ENCODE data around the gene MYO19. TPM values are rescaled to one million over a fixed set of nuclear protein-coding genes. Genes with fewer than 3 reads are reported as not detected.

The MYO19 gene
- total and polyA plus RNA-seq, 4 donors = 8.7 to 47.2 (median 20.8) TPM

DNA sequence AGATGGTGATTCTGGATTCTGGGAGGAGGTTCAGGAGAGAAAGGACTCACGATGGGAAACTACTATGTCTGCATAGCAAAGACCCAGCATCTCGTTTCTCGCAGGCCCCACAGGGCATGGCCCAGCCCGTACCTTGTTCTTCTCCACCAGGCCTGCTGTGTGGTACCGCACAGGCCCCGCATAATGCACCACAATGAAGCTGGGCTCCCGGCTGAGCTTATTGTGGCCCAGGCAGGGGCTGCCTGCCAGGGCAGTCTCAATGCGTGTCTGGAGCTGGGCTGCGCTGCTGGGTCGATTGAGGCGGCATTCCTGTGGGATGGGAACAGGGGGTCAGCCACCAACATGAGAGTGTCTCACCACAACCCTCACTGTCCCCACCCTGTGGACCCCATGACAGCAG is 27.8 kb downstream of the MYO19 start:
- peaks cover 0 to 59% (median 12%) of the 10 kb centered on the region in 4 donors for H3K36me3 ChIP-seq (ENCODE audit: control insufficient read depth in 4 of 4, insufficient read depth in 3 of 4, low read depth in 1 of 4, low read length in 3 of 4)
- DNase-seq (ENCODE audit: low spot score) = no peak

DNA sequence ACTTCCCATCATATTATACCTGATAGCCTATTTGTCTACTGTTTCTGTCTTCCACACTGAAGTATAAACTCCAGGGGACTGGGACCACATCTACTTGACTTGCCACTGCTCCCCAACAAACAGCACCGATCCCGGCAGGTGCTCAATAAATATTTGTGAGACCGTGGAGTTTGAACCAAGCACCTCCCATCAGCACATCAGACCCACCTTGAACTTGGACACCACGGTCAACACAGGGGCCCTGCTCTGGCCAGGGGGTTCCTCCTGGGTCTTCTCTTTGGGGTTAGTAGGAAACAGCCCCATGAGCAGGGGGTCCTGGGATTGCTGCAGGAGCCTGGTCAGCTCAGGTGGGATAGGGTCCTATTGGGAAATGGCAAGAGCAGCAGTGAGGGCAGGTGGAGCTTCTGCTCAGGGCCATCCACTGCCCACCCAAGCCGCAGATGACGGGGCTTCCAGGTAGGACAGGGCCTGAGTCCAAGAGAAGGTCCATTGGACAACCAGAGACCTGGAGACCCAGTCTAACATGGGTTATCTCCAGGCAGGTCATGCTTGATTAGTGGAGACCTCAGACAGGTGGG is 28.3 kb downstream of the MYO19 start:
- peaks cover 0 to 58% (median 12%) of the 10 kb centered on the region in 4 donors for H3K36me3 ChIP-seq (ENCODE audit: control insufficient read depth in 4 of 4, insufficient read depth in 3 of 4, low read depth in 1 of 4, low read length in 3 of 4)
- 78% methylated on average over 6 of the region's 6 CpGs for WGBS
- no peaks in the 10 kb centered on the region for H3K9me3 ChIP-seq (ENCODE audit: control insufficient read depth in 4 of 4, low read length in 3 of 4)
- no peak overlapping the region for H3K4me3 ChIP-seq (ENCODE audit: low read depth in 1 of 3, low read length in 3 of 3)
- H3K27me3 ChIP-seq (ENCODE audit: control insufficient read depth in 4 of 4, insufficient read depth in 4 of 4, low read length in 3 of 4) = no peaks in the 10 kb centered on the region
- no peak for TF ChIP-seq RAD21 (IDR thresholded peaks at IDR 0.05)
- TF ChIP-seq ZBTB33 (IDR thresholded peaks at IDR 0.05) = no peak
- no peak for TF ChIP-seq HNF4G (IDR thresholded peaks at IDR 0.05)
- no peak for TF ChIP-seq NR2F2 (IDR thresholded peaks at IDR 0.05)
- TF ChIP-seq, protein P1, sequence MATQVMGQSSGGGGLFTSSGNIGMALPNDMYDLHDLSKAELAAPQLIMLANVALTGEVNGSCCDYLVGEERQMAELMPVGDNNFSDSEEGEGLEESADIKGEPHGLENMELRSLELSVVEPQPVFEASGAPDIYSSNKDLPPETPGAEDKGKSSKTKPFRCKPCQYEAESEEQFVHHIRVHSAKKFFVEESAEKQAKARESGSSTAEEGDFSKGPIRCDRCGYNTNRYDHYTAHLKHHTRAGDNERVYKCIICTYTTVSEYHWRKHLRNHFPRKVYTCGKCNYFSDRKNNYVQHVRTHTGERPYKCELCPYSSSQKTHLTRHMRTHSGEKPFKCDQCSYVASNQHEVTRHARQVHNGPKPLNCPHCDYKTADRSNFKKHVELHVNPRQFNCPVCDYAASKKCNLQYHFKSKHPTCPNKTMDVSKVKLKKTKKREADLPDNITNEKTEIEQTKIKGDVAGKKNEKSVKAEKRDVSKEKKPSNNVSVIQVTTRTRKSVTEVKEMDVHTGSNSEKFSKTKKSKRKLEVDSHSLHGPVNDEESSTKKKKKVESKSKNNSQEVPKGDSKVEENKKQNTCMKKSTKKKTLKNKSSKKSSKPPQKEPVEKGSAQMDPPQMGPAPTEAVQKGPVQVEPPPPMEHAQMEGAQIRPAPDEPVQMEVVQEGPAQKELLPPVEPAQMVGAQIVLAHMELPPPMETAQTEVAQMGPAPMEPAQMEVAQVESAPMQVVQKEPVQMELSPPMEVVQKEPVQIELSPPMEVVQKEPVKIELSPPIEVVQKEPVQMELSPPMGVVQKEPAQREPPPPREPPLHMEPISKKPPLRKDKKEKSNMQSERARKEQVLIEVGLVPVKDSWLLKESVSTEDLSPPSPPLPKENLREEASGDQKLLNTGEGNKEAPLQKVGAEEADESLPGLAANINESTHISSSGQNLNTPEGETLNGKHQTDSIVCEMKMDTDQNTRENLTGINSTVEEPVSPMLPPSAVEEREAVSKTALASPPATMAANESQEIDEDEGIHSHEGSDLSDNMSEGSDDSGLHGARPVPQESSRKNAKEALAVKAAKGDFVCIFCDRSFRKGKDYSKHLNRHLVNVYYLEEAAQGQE (IDR thresholded peaks at IDR 0.05) = no peak
- TF ChIP-seq RXRA (IDR thresholded peaks at IDR 0.05) = no peak
- no peak for TF ChIP-seq CTCF (IDR thresholded peaks at IDR 0.05; ENCODE audit: low read depth, low read length, missing input control)
- no peak for TF ChIP-seq FOXA1 (IDR thresholded peaks at IDR 0.05)
- H3K4me1 ChIP-seq (ENCODE audit: control insufficient read depth in 4 of 4, insufficient read depth in 4 of 4, low read length in 3 of 4) = no peaks in the 10 kb centered on the region
- no peak overlapping the region for H3K9ac ChIP-seq (ENCODE audit: low read depth in 1 of 2, low read length in 2 of 2)
- no peak overlapping the region for H3K27ac ChIP-seq (ENCODE audit: low read depth in 1 of 2, low read length in 2 of 2)
- no peak for DNase-seq (ENCODE audit: low spot score)

More for the DNA sequence above, 27.8 kb downstream of the MYO19 start:
- Histone ChIP-seq H3K27ac (ENCODE audit: low read depth in 1 of 2, low read length in 2 of 2) (no peak overlapping the region), H3K27me3 (ENCODE audit: control insufficient read depth in 4 of 4, insufficient read depth in 4 of 4, low read length in 3 of 4) (no peaks in the 10 kb centered on the region), H3K9ac (ENCODE audit: low read depth in 1 of 2, low read length in 2 of 2) (no peak overlapping the region), H3K4me3 (ENCODE audit: low read depth in 1 of 3, low read length in 3 of 3) (no peak overlapping the region), H3K4me1 (ENCODE audit: control insufficient read depth in 4 of 4, insufficient read depth in 4 of 4, low read length in 3 of 4) (no peaks in the 10 kb centered on the region), H3K9me3 (ENCODE audit: control insufficient read depth in 4 of 4, low read length in 3 of 4) (no peaks in the 10 kb centered on the region)
- WGBS = 97% methylated on average over 11 of the region's 11 CpGs
- TF ChIP-seq FOXA2 (IDR thresholded peaks at IDR 0.05) (no peak), HNF4G (IDR thresholded peaks at IDR 0.05) (no peak)

DNA sequence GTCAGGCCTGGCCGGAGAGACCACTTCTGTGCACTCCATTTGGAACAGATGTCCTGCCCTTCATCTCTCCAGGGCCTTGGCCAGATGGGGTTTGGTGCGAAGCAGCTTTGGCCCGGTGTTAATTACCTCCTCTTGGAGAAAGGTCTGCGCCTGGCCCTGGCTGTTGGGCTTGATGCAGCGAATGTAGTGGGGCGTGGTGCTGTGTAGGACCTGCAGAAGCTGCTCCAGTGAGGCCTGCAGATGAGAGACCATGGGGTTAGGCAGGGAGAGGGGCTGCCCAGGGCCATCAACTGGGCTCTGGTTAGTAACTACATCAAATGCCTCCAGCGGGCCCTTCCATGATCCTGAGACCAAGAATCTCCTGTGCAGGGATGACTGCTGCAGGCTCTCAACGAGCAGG is 29.5 kb downstream of the MYO19 start:
- H3K9ac ChIP-seq (ENCODE audit: low read depth in 1 of 2, low read length in 2 of 2) = no peak overlapping the region
- TF ChIP-seq RAD21 (IDR thresholded peaks at IDR 0.05) = no peak
- no peak for TF ChIP-seq GABPA (IDR thresholded peaks at IDR 0.05 in 1 of 2, conservative IDR thresholded peaks at IDR 0.05 in 1 of 2)
- no peaks in the 10 kb centered on the region for H3K9me3 ChIP-seq (ENCODE audit: control insufficient read depth in 4 of 4, low read length in 3 of 4)
- no peak for DNase-seq (ENCODE audit: low spot score)
- peaks cover 2 to 55% (median 11%) of the 10 kb centered on the region in 4 donors for H3K36me3 ChIP-seq (ENCODE audit: control insufficient read depth in 4 of 4, insufficient read depth in 3 of 4, low read depth in 1 of 4, low read length in 3 of 4)
- H3K27me3 ChIP-seq (ENCODE audit: control insufficient read depth in 4 of 4, insufficient read depth in 4 of 4, low read length in 3 of 4) = no peaks in the 10 kb centered on the region
- no peak overlapping the region for H3K27ac ChIP-seq (ENCODE audit: low read depth in 1 of 2, low read length in 2 of 2)
- H3K4me1 ChIP-seq (ENCODE audit: control insufficient read depth in 4 of 4, insufficient read depth in 4 of 4, low read length in 3 of 4) = no peaks in the 10 kb centered on the region
- 98% methylated on average over 8 of the region's 8 CpGs for WGBS
- H3K4me3 ChIP-seq (ENCODE audit: low read depth in 1 of 3, low read length in 3 of 3) = no peak overlapping the region
